Amniotic epithelial cell (primary cell): ENCODE results near the gene EPS15.
A peak's percentile ranks its signal among the peaks of the same experiment; 100 is the strongest.
"Not testable (repeated sequence)": the region's sequence is repeated elsewhere in the genome, so short reads cannot be mapped to it uniquely, and the experiment has no call there.

Source experiments
- DNase-seq: peaks from one replicate; pipeline ENCODE4 v3.0.0-alpha.2; 2010; ENCODE audit warnings: low read depth

Gene EPS15

DNA sequence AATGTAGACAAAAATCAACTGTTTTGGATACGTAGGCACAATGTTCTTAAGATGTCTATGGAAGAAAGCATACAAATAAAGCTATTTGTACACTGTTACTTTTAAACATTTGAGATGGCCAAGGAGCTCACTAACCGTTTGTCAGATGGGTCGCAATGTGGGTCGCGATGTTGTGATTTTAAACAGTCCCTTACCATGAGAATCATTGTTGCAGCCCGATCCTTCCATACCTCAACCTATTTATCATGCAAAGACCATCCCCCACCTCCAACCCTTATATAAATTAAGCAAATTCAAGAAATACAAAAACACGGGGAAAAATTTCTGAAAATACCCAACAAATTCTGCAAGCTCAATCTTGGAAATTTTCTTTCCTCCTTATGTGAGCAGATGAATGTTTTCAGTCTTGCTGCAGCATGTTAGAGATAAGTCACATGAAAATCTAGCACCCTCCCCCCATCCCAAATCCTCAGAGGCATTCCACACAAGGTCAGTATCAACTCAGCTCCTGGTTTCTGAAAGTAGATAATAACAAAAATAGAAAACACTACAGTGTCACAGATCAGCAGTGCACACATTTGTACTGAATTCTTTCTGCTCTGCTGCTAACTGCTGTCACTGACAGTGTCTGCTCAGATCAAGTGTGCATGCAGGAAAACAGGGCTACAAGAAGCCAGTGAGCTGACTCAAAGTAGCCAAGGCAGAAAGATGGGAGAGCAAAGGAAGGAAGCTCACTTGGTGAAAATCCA is 95.8 kb downstream of the EPS15 start:
- DNase-seq, result peak; percentile 31

DNA sequence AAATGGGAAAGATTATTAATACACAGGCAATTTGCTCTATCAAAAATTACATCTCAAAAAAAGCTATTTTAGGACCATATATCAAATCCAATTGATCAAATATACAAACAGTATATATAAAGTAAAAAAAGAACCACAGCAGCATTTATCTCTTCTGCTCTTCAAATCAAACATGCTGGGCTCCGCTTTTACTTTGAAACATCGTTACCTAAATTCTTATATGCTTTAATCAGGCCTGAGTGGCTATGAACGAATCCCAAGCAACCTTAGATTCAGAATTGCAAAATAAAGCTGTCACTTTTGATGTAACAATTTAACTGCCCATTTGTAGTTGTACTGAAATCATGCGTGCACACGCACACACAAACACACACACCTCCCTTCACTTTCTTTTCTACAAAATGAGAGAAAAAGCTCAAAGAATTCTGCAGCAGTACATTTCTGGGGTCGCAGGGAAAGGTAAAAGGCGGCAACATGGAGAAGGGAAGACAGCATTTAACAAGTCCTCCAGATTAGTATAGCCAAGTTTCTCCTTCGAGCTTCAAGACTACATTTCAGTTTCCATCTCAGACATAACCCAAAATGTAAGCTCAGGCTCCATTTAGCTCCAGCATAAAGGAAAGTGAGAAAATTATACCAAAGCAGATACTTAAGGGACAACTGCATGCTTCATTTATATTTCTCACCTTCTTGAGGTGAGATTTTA is 96.5 kb downstream of the EPS15 start:
- DNase-seq, result no peak

DNA sequence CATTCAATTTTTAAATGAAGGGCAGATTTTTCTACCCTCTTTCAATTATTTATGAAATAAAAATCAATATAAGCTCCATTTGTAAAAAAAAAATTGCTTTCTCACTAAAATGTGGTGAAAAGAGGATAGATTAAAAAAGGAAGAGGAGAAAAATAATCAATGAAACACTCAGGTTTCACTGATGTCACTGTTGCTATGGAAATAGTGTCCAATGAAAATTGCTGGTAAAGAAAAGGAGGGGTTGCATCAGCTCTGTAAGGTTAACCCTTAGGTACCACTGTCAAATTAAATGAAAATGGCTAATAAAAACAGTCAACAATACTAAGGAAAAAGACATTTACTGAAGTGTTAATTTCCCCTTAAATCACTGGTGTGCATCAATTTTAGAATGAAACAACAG is 97.1 kb downstream of the EPS15 start:
- DNase-seq, result peak; percentile 68

DNA sequence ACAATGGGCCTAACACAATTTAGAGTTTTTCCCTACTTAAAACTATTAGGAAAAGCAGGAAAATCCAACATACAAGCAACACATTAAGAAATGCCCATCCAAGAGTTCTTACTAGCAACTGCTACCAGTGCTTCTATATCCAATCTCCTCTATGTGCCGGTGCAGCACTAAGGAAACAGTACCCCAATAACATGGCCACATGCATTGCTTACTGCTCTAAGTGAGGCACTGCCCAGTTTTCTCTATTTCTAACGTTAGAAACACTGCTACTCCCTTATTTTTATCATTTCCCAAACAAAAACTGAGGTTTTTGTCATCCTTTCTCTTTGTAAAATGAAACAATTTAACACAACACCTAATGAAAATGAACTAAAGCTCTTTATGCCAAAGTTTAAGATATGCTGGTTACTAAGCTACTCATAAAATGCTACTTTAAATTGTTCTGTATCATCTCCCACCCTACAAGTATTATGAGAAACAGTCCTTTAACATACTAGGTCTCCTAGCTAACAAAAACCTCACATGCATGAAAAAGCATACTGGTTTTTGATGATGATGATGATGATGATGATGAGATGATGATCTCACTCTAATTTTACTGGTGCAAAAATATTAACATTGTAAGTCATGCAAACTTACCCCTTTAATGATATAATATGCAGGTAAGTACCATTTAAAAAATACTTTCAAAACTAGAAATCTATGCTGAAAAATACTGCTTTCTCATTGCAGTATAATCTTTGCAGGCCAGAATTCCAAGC is 98.0 kb downstream of the EPS15 start:
- no peak for DNase-seq

DNA sequence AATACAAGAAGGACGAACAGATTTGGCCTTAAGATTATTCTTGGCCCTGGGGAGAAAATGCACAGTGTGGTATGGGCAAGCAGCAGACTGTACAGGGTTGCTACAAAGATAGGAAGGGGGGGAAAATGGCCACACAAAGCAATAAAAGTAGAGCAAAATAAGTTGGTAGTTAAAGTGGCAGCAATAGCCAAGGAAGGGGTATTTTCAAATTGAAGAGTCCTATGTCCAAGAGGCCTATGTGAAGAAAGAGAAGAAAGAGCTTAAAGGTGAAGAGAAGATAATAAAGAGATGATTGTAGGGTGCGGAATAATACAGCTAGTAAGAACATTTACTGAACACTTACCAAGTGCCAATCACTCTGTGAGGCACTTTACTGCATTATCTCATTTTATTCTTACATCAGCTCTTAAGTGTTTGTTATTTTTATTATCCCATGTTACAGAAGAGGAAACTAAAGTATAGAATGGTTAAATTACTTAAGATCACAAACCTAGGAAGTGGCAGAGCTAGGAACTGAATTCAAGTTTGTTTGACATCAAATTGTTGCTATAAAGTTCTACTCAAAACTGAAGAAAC is 100.6 kb downstream of the EPS15 start:
- no peak for DNase-seq

DNA sequence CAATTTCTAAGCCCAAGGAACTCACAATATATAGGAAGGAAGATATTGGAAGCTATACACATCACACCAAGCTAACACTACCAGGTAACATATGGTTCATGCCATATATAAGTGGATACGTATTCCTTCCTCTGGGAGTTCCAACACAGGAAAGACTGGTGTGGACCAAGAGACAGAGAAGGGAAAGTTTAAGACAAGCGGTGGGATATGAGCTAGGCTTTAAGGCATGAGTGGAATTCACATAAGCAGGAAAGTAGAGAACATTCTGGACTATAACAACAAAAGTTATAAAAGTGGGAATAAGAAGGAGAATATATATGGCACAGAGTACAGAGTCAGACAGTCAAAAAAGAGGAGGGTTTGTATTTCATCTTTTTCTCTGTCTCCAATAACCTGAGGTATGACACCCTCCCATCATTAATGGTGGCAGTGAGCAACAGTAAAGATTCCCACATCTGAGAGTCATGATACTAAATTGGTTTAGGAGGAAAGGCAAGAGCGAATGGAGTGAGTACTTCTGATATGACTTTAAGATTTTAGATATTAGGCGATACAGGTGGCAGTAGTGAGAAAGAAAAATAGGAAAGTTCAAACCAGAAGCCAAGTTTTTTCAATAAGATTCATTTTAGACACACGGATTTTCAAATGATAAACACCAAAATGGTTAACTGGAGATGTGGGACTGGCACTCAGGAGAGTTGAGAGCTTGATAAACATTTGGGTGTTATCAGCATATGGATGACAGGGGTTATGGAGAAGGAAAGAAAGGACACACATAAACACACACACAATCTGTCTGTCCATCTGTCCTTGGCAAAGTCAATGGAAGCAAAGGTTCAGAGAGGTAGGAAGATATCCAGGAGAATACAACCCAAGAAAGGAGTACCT is 101.3 kb downstream of the EPS15 start:
- DNase-seq, result peak; percentile 72

DNA sequence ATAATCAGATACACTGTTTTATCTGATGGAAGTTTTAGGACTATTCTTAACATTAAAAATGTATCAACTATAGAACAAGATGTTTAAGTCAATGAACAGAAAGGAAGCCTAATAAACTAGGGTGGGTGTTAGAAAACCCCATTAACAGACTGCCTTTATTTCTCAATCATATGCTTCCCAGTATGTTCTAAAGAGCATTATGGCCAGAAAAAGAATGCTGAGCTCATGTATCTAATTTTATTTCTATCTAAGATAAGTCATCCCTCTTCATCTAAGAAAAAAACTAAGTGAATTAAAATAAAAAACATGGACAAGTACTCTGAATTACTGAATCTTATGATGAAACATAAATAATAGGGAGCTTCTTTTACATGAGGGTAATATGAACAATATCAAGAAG is 102.2 kb downstream of the EPS15 start:
- no peak for DNase-seq

DNA sequence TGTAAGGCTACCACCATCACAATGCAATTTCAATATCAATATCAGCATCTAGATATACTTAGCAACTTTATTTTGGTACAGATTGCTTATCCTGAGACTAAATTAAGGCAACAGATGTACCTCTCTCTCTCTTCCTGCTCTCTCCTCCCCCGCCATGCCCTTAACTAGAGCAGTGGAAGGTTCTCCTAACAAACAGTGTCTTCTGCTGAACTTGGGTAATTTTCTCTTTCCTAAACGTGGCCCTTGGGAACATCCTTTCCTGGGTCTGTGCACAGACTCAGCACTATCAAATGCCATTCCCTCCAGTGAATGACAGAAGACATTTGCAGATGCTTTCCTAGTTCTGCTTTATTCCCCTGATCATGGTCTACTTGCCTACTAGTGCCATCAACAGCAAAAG is 103.1 kb downstream of the EPS15 start:
- no peak for DNase-seq

DNA sequence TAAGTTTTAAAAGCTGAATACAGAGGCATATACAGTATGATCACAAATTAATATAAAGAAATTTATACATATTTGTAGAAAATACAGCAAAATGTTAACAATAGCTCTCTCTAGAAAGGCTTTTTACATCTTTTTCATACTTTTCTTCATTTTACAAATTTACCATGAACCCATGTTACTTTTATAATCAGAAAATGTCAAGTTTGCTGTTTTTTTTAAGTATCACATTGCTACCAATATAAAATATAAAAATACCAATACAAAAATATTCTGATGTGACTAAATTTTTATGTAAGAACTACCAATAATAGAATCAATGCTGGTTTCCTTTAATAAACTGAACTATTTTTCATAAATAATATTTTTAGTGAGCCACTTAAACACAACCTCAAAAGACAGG is 104.3 kb downstream of the EPS15 start:
- no peak for DNase-seq

DNA sequence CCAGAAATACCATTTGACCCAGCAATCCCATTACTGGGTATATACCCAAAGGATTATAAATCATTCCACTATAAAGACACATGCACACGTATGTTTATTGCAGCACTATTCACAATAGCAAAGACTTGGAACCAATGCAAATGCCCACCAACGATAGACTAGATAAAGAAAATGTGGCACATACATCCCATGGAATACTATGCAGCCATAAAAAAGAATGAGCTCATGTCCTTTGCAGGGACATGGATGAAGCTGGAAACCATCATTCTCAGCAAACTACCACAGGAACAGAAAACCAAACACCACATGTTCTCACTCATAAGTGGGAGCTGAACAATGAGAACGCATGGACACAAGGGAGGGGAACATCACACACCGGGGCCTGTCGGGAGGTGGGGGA is 107.2 kb downstream of the EPS15 start:
- DNase-seq, result not testable (repeated sequence)

DNA sequence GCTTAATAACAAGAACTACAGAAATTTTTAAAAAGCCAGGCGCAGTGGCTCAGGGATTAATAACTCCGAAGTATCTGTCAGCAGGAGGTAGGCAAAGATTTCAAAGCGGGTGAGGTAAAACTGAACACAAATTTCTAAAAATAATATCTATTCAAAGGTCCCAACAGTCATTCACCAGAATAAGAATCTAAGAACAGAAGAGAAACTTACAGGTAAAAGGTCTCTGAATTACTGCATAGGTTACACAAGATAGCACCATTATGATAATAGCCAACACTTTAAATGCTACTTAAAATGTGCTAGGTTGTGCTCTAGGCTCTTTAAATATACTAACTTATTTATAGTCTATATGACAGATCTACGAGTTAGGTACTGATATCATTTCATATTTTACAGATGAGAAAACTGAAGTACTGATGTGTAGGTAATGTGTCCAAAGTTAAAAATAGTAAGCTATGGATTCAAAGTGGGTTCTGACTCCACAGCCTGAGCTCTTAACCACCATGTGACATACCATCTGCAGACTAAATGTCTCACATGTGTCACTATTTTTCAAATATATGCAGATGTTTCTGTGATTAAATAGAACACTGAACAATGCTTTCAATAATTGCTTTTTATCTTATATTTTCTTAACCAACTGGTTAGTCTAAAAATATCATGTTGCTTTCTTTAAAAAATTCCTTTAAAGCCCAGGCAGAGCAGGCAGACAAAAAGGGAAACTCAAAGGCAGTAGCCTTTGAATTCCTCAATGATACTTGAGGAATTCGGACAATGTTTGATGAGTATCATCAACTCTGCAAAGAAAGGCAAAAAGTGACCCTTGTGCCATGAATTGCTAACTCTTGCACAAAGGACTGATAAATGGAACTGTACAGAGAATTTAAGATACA is 108.3 kb downstream of the EPS15 start:
- DNase-seq, result no peak

DNA sequence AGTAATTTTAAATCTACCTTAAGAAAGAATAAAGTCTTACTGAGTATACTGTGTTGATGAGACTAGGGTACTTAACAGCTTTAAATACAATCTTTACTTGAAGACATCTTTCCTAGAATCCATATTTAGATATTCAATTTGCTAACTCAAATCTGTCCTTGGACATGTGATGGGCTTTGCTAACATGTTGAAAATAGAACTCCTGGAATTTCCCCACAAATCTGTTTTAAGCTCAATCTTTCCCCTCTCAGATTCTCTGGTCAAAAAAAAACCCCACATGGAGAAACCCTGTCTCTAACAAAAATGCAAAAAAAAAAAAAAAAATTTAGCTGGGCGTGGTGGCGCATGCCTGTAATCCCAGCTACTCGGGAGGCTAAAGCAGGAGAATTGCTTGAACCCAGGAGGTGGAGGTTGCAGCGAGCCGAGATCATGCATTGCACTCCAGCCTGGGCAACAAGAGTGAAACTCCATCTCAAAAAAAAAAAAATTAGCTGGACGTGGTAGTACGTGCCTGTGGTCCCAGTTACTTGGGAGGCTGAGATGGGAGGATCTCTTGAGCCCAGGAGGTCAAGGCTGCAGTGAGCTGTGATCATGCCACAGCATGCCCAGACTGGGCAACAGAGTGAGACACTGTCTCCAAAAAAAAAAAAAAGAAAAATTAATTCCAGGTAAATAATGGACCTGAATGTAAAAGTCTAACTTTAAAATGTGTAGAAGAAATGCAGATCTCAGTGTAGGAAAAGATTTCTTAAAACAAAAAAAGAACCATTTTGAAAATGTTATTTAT is 109.1 kb downstream of the EPS15 start:
- not testable (repeated sequence) for DNase-seq

DNA sequence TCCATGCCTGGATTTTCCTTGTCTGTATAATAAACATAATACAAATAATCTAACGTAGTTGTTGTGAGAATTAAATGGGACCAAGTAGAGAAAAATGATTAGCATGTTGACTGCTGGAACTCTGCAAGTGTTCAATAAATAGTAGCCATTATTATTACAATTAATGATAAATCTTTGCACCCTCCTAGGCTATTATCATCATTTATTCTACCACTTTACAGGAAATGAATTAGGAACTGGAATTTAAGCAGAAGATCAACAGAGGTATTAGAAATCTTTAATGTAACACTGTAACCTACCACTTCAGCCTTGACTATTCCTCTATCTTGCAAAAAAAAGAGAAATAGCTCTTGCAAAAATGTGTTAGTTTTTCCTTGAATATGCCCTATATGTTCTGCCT is 126.8 kb downstream of the EPS15 start:
- DNase-seq, result no peak

DNA sequence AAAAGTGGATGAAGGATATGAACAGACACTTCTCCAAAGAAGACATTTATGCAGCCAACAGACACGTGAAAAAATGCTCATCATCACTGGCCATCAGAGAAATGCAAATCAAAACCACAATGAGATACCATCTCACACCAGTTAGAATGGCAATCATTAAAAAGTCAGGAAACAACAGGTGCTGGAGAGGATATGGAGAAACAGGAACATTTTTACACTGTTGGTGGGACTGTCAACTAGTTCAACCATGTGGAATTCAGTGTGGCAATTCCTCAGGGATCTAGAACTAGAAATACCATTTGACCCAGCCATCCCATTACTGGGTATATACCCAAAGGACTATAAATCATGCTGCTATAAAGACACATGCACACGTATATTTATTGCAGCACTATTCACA is 128.4 kb downstream of the EPS15 start:
- not testable (repeated sequence) for DNase-seq

DNA sequence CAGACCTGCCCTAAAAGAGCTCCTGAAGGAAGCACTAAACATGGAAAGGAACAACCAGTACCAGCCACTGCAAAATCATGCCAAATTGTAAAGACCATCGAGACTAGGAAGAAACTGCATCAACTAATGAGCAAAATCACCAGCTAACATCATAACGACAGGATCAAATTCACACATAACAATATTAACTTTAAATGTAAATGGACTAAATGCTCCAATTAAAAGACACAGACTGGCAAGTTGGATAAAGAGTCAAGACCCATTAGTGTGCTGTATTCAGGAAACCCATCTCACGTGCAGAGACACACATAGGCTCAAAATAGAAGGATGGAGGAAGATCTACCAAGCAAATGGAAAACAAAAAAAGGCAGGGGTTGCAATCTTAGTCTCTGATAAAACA is 131.8 kb downstream of the EPS15 start:
- not testable (repeated sequence) for DNase-seq

DNA sequence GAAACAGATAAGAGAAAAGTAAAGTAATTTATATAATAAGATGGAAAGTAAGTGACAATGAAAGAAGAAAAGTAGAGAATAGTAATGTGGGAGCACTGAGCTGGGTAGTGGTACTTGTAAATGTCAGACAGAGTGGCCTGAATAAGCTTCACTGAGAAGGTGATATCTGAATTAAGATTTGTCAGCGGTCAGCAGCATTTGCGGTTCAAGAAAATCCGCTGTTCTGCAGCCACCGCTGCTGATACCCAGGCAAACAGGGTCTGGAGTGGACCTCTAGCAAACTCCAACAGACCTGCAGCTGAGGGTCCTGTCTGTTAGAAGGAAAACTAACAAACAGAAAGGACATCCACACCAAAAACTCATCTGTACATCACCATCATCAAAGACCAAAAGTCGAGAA is 132.8 kb downstream of the EPS15 start:
- DNase-seq, result not testable (repeated sequence)

DNA sequence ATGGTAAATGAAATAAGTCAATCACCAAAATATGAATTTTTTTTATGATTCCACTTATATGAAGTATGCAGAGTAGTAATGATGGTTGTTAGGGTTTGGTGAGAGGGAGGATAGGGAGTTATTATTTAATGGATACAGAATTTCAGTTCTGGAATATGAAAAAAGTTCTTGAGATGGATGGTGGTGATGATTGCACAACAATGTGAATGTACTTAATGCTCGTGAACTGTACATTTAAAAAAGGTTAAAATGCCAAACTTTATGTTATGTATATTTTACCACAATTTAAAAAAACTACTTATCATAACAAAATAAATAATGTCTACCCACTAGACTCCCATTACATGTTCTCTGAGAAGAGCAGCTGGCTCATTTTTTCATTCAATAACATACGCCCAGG is 133.3 kb downstream of the EPS15 start:
- DNase-seq, result no peak

DNA sequence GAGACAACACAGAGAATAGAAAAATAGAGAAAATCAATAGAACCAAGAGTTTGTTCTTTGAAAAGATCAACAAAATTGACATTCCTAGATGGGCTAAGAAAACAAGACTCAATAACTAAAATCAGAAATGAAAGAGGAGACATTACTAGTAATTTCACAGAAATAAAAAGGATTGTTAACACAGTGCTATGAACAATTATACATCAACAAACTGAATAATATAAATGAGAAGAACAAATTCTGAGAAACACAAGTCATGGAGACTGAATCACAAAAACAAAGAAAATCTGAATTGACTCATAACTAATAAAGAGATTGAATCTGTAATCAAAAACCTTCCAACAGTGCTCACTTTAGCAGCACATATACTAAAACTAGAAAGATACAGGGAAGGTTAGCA is 137.1 kb downstream of the EPS15 start:
- DNase-seq, result no peak

DNA sequence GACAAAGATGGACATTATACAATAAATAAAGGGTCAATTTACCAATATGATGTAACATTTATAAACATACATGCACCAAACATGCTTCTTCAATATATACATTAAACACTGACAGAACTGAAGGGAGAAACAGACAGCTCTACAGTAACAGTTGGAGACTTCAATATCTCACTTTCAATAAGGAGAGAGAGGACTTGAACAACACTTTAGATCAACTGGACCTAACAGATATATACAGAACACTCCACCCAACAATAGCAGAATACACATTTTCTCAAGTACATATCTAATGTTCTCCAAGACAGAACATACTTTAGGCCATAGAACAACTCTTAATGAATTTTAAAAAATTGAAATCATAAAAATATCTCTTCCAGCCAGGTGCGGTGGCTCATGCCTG is 138.1 kb downstream of the EPS15 start:
- DNase-seq, result no peak

DNA sequence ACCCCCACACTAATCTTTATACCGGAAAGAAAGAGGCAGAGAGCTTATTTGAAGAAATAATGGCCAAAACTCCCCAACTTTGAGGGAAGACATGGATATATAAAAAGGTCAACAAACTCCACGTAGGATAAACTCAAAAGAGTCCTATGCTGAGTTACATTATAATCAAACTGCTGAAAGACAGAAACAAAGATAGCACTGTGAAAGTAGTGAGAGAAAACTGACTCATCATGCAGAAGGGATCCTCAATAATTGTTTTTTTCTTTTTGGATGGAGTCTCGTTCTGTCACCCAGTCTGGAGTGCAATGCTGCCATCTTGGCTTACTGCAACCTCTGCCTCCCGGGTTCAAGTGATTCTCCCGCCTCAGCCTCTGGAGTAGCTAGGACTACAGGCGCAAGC is 140.2 kb downstream of the EPS15 start:
- no peak for DNase-seq
